ENCODE data around the gene LMO7. TPM values are rescaled to one million over a fixed set of nuclear protein-coding genes. Genes with fewer than 3 reads are reported as not detected.
"Not testable (repeated sequence)": the region's sequence is repeated elsewhere in the genome, so short reads cannot be mapped to it uniquely, and the experiment has no call there.

LMO7 gene
- total and polyA plus RNA-seq, 4 donors: 17.5 to 69.6 (median 38.2) TPM

DNA sequence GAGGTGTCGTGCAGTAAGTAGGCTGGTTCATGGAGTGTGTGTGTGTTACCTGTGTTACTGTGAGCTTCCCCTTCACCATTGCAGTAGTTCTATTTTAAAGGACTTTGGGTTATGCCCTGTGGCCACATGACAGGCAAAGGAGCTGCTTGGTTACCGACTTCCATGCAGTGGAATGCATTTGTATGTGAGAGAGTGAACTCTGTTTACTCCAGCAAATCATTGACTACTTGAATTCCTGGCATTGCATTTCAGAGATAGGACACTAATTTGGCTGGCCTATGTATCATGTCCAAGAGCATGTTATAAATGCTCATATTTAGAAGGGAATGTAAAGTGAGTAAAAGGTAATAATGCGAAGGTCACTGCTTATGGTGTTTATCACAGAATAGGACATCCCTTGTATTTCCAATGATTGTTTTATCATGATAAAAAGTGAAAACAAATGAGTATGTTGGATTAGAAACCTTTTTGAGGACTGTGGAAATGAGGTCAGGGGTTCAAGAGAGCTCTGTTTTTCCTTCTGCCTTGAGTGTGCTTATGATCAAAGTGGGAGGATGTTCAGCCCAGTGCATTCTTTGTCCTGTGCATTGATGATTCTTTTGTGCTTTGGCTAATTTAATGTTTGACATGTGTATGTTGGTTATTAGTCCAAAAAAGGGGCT is 156.5 kb downstream of the LMO7 start:
- no peak for DNase-seq (ENCODE audit: low spot score)
- H3K4me3 ChIP-seq (ENCODE audit: low read depth in 1 of 3, low read length in 3 of 3): no peak overlapping the region
- WGBS: 36% methylated on average over 3 of the region's 3 CpGs
- peak; percentile 41 to 57 for TF ChIP-seq RAD21 (IDR thresholded peaks at IDR 0.05)
- peak; percentile 72 for TF ChIP-seq HNF4G (IDR thresholded peaks at IDR 0.05)
- peak; percentile 91 to 92 for TF ChIP-seq HNF4A (conservative IDR thresholded peaks at IDR 0.05)
- peak; percentile 79 for TF ChIP-seq NR2F2 (IDR thresholded peaks at IDR 0.05)
- no peak for TF ChIP-seq GABPA (IDR thresholded peaks at IDR 0.05 in 1 of 2, conservative IDR thresholded peaks at IDR 0.05 in 1 of 2)
- TF ChIP-seq YY1 (IDR thresholded peaks at IDR 0.05): peak; percentile 87
- peak; percentile 67 to 69 for TF ChIP-seq JUND (IDR thresholded peaks at IDR 0.05)
- TF ChIP-seq FOXA2 (IDR thresholded peaks at IDR 0.05): peak; percentile 73
- no peak for TF ChIP-seq EGR1 (IDR thresholded peaks at IDR 0.05; ENCODE audit: low read depth in 2 of 2)
- TF ChIP-seq, protein P1, sequence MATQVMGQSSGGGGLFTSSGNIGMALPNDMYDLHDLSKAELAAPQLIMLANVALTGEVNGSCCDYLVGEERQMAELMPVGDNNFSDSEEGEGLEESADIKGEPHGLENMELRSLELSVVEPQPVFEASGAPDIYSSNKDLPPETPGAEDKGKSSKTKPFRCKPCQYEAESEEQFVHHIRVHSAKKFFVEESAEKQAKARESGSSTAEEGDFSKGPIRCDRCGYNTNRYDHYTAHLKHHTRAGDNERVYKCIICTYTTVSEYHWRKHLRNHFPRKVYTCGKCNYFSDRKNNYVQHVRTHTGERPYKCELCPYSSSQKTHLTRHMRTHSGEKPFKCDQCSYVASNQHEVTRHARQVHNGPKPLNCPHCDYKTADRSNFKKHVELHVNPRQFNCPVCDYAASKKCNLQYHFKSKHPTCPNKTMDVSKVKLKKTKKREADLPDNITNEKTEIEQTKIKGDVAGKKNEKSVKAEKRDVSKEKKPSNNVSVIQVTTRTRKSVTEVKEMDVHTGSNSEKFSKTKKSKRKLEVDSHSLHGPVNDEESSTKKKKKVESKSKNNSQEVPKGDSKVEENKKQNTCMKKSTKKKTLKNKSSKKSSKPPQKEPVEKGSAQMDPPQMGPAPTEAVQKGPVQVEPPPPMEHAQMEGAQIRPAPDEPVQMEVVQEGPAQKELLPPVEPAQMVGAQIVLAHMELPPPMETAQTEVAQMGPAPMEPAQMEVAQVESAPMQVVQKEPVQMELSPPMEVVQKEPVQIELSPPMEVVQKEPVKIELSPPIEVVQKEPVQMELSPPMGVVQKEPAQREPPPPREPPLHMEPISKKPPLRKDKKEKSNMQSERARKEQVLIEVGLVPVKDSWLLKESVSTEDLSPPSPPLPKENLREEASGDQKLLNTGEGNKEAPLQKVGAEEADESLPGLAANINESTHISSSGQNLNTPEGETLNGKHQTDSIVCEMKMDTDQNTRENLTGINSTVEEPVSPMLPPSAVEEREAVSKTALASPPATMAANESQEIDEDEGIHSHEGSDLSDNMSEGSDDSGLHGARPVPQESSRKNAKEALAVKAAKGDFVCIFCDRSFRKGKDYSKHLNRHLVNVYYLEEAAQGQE (IDR thresholded peaks at IDR 0.05): peak; percentile 24
- peak; percentile 82 to 85 for TF ChIP-seq RXRA (IDR thresholded peaks at IDR 0.05)
- TF ChIP-seq SP1 (IDR thresholded peaks at IDR 0.05): peak; percentile 94
- TF ChIP-seq, protein P2, sequence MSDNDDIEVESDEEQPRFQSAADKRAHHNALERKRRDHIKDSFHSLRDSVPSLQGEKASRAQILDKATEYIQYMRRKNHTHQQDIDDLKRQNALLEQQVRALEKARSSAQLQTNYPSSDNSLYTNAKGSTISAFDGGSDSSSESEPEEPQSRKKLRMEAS (IDR thresholded peaks at IDR 0.05): peak; percentile 40
- TF ChIP-seq FOXA1 (IDR thresholded peaks at IDR 0.05): no peak
- no peak for TF ChIP-seq ATF3 (IDR thresholded peaks at IDR 0.05)
- TF ChIP-seq, protein P3, sequence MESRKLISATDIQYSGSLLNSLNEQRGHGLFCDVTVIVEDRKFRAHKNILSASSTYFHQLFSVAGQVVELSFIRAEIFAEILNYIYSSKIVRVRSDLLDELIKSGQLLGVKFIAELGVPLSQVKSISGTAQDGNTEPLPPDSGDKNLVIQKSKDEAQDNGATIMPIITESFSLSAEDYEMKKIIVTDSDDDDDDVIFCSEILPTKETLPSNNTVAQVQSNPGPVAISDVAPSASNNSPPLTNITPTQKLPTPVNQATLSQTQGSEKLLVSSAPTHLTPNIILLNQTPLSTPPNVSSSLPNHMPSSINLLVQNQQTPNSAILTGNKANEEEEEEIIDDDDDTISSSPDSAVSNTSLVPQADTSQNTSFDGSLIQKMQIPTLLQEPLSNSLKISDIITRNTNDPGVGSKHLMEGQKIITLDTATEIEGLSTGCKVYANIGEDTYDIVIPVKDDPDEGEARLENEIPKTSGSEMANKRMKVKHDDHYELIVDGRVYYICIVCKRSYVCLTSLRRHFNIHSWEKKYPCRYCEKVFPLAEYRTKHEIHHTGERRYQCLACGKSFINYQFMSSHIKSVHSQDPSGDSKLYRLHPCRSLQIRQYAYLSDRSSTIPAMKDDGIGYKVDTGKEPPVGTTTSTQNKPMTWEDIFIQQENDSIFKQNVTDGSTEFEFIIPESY (IDR thresholded peaks at IDR 0.05): peak; percentile 51
- H3K9ac ChIP-seq (ENCODE audit: low read depth in 1 of 2, low read length in 2 of 2): no peak overlapping the region
- H3K4me1 ChIP-seq (ENCODE audit: control insufficient read depth in 4 of 4, insufficient read depth in 4 of 4, low read length in 3 of 4): peaks cover 3 to 42% (median 39%) of the 10 kb centered on the region in 4 donors
- no peaks in the 10 kb centered on the region for H3K27me3 ChIP-seq (ENCODE audit: control insufficient read depth in 4 of 4, insufficient read depth in 4 of 4, low read length in 3 of 4)
- peaks cover 0 to 9% (median 3%) of the 10 kb centered on the region in 4 donors for H3K36me3 ChIP-seq (ENCODE audit: control insufficient read depth in 4 of 4, insufficient read depth in 3 of 4, low read depth in 1 of 4, low read length in 3 of 4)
- peak overlapping the region; percentile 31 to 47 for H3K27ac ChIP-seq (ENCODE audit: low read depth in 1 of 2, low read length in 2 of 2)
- no peaks in the 10 kb centered on the region for H3K9me3 ChIP-seq (ENCODE audit: control insufficient read depth in 4 of 4, low read length in 3 of 4)

DNA sequence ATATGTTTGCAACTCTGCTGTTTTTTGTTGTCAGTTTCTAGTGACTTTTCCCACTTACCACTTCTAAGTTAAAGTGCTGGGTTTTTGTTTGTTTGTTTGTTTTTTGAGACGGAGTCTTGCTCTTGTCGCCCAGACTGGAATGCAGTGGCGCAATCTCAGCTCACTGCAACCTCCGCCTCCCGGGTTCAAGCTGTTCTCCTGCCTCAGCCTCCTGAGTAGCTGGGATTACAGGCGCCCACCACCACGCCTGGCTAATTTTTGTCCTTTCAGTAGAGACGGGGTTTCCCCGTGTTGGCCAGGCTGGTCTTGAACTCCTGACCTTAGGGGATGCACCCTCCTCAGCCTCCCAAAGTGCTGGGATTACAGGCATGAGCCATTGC is 157.0 kb downstream of the LMO7 start:
- Histone ChIP-seq H3K4me1 (ENCODE audit: control insufficient read depth in 4 of 4, insufficient read depth in 4 of 4, low read length in 3 of 4) (peaks cover 3 to 42% (median 39%) of the 10 kb centered on the region in 4 donors), H3K27ac (ENCODE audit: low read depth in 1 of 2, low read length in 2 of 2) (peak overlapping the region; percentile 31 to 44)
- H3K9me3 ChIP-seq (ENCODE audit: control insufficient read depth in 4 of 4, low read length in 3 of 4); H3K4me3 ChIP-seq (ENCODE audit: low read depth in 1 of 3, low read length in 3 of 3); H3K27me3 ChIP-seq (ENCODE audit: control insufficient read depth in 4 of 4, insufficient read depth in 4 of 4, low read length in 3 of 4); H3K9ac ChIP-seq (ENCODE audit: low read depth in 1 of 2, low read length in 2 of 2); H3K36me3 ChIP-seq (ENCODE audit: control insufficient read depth in 4 of 4, insufficient read depth in 3 of 4, low read depth in 1 of 4, low read length in 3 of 4); DNase-seq (ENCODE audit: low spot score): not testable (repeated sequence)
- WGBS: 61% methylated on average over 9 of the region's 9 CpGs
